HS-27A (cell line): ENCODE results near the gene GRK5.

Source experiments
- DNase-seq: peaks from one replicate; pipeline ENCODE4 v3.0.0-alpha.2; 2012; ENCODE audit warnings: low read depth, missing footprints

The GRK5 gene

GRCh38 chr10:119301397-119301796, 94.0 kb downstream of the GRK5 start:
- DNase-seq: no peak

GRCh38 chr10:119302172-119302571, 94.8 kb downstream of the GRK5 start:
- no peak for DNase-seq

GRCh38 chr10:119302591-119303253, 95.4 kb downstream of the GRK5 start:
- DNase-seq: no peak

GRCh38 chr10:119303886-119304285, 96.5 kb downstream of the GRK5 start:
- no peak for DNase-seq

- DNase-seq: no peak
Observed at GRCh38 chr10:119304541-119304940, 97.2 kb downstream of the GRK5 start.

- DNase-seq: peak; percentile 77
Observed at GRCh38 chr10:119305860-119306513, 98.6 kb downstream of the GRK5 start.

- DNase-seq: no peak
Observed at GRCh38 chr10:119306514-119306951, 99.2 kb downstream of the GRK5 start.

GRCh38 chr10:119306986-119307392, 99.6 kb downstream of the GRK5 start:
- no peak for DNase-seq

- no peak for DNase-seq
Observed at GRCh38 chr10:119308089-119308488, 100.7 kb downstream of the GRK5 start.

- DNase-seq: no peak
Observed at GRCh38 chr10:119308551-119309422, 101.4 kb downstream of the GRK5 start.

- DNase-seq: no peak
Observed at GRCh38 chr10:119309423-119309770, 102.0 kb downstream of the GRK5 start.

GRCh38 chr10:119310806-119311205, 103.4 kb downstream of the GRK5 start:
- DNase-seq: no peak

GRCh38 chr10:119312241-119312640, 104.9 kb downstream of the GRK5 start:
- DNase-seq: no peak

- DNase-seq: no peak
Observed at GRCh38 chr10:119313024-119313423, 105.7 kb downstream of the GRK5 start.

GRCh38 chr10:119313644-119314043, 106.3 kb downstream of the GRK5 start:
- no peak for DNase-seq

- no peak for DNase-seq
Observed at GRCh38 chr10:119314061-119314460, 106.7 kb downstream of the GRK5 start.

- DNase-seq: no peak
Observed at GRCh38 chr10:119314486-119314885, 107.1 kb downstream of the GRK5 start.

GRCh38 chr10:119315128-119316001, 108.0 kb downstream of the GRK5 start:
- DNase-seq: peak; percentile 35

- no peak for DNase-seq
Observed at GRCh38 chr10:119316002-119316358, 108.6 kb downstream of the GRK5 start.

GRCh38 chr10:119316729-119317097, 109.3 kb downstream of the GRK5 start:
- no peak for DNase-seq

- DNase-seq: no peak
Observed at GRCh38 chr10:119318411-119319160, 111.2 kb downstream of the GRK5 start.
